Adrenal gland (tissue), 12 donors: ENCODE data around the gene MAP3K12. TPM values are rescaled to one million over a fixed set of nuclear protein-coding genes. Genes with fewer than 3 reads are reported as not detected.

ENCODE experiments used
- DNase-seq, 7 donors: peaks; one replicate each; pipeline ENCODE4 v3.0.0-alpha.2; 2019 to 2020
- H3K27ac ChIP-seq, 5 donors: fragments of 200-600 bp; sonication (generic) in 4 of 5; 1 replicate in 3 of 5; 2 replicates in 2 of 5; pipeline versions ENCODE4 v1.5.1 to v1.8.0; 2016 to 2020; ENCODE audit warnings: mild to moderate bottlenecking in 1 of 5
- H3K27me3 ChIP-seq: fragments of 200-600 bp; 2 replicates; pipeline ENCODE4 v1.8.0; 2021
- H3K36me3 ChIP-seq, 2 donors: fragments of 200-600 bp; replicated peaks in 1 of 2; 1 replicate in 1 of 2; 2 replicates in 1 of 2; pipeline versions ENCODE4 v1.5.1 to v1.8.0; 2018 to 2022
- H3K4me1 ChIP-seq, 2 donors: fragments of 200-600 bp; replicated peaks in 1 of 2; 1 replicate in 1 of 2; 2 replicates in 1 of 2; pipeline versions ENCODE4 v1.5.1 to v1.8.0; 2018 to 2021
- H3K4me3 ChIP-seq, 4 donors: fragments of 200-600 bp; sonication (generic) in 3 of 4; one replicate each; pipeline ENCODE4 v1.5.1; 2016 to 2018
- H3K9me3 ChIP-seq, 3 donors: fragments of 200-600 bp; sonication (generic) in 1 of 3; replicated peaks in 1 of 3; 1 replicate in 2 of 3; 2 replicates in 1 of 3; pipeline versions ENCODE4 v1.5.1 to v1.8.0; 2016 to 2021
- POLR2A ChIP-seq, 2 donors: fragments of 450-650 bp; IDR thresholded peaks; one replicate each; pipeline ENCODE4 v1.6.1; 2017; ENCODE audit warnings: antibody characterized with exemption in 2 of 2, mild to moderate bottlenecking in 2 of 2, moderate library complexity in 1 of 2
- WGBS, 4 donors: extraction: QIAGEN DNeasy Blood & Tissue Kit in 2 of 4; methylation state at CpG; one replicate each; pipeline versions ENCODE4 v1.1.5 to v1.1.7; 2013 to 2017; 5-methylcytosine and 5-hydroxymethylcytosine counted together
- intact Hi-C, 2 donors: fragments of 100-400 bp; cut with DNase I; formaldehyde crosslinking; loops; one replicate each; pipeline versions ENCODE4 v1.14.1 to v1.15.0; 2022 to 2023
- polyA plus RNA-seq, 3 donors: library from polyadenylated mRNA; stranded (reverse); fragments of 200-250 nt in 2 of 3; fragments of 350-450 nt in 1 of 3; fragmentation: Illumina TruSeq in 1 of 3; extraction: RNeasy Lipid Tissue Mini Kit (QIAGEN cat#74804) in 1 of 3; gene quantifications; one replicate each; pipeline ENCODE4 v1.2.3, GENCODE V29; 2013 to 2014
- total RNA-seq, 9 donors: library from RNA; depleted of rRNA in 4 of 9; stranded (reverse); fragments of >200 nt in 4 of 9; fragments of 120-200 nt in 1 of 9; fragmentation: NEBNext Ultra II Directional in 1 of 9; extraction: Animal tissue kit (Norgen Biotek cat#: 25700) in 1 of 9; gene quantifications; one replicate each; pipeline versions ENCODE4 v1.1.0 to v1.2.4, GENCODE V29; 2013 to 2023
- TF ChIP-seq, protein P1 (sequence below), 6 experiments: fragments of 450-650 bp in 4 of 6; fragments of 200-600 bp in 2 of 6; sonication (generic) in 1 of 6; IDR thresholded peaks; 1 replicate in 5 of 6; 2 replicates in 1 of 6; pipeline versions ENCODE4 v1.5.1 to v1.8.0; 2016 to 2021; ENCODE audit warnings: antibody characterized with exemption in 6 of 6, mild to moderate bottlenecking in 2 of 6, moderate library complexity in 1 of 6
- donor health status: healthy with polysubstance abuse.
- donor health status: Bipolar disorder and iron deficiency.
- donor health status: DM: yes; HTN: yes; CAD: no.
- donor health status: DM: no; HTN: no; CAD: no.
- donor health status: DM: no; HTN: no; CAD: no.
- donor health status: DM: yes; HTN: yes; CAD: no.

MAP3K12 gene
- total and polyA plus RNA-seq, 12 donors, result 6.9 to 85.1 (median 16.9) TPM

DNA sequence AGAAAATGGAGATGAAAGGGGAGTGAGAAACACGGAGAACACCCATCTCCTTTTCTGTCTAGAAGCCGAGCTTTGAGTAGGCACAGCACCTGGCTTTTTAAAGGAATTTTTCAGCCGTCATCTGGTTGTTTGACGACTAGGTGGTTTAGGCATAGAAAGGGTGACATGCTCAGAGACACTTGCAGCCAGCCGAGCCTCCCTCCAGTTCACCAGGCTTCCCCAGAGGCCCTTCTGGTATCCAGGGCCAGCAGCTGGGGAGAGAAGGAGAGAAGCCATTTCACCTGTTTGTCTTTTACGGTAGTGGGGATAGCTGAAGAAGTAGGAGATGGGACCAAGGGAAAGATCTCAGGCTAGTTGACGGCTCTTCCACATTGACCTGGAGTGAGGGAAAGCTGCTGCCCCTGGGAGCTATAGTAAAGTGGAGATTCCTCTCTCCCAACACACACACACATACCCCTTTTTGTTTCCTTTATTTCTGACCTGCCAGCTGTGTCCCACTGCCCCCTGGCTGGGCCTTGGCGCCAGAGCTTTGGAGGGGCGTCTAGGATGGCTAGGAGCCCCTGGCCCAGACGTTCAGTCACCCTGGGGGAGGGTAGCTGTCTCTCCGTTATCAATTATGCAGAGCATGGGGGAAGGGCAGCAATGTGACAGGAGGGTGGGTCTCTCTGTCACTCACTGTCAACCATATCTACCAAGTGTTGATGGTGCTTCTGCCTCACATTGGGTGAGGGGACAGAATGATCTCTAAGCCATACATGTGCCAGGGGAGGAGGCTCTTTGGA is 5.5 kb downstream of the MAP3K12 start:
- H3K27me3 ChIP-seq, result no peaks in the 10 kb centered on the region
- no peaks in the 10 kb centered on the region for H3K36me3 ChIP-seq
- H3K9me3 ChIP-seq, result no peaks in the 10 kb centered on the region
- WGBS, 4 donors, result 35 to 38% (median 37%) methylated on average over 11 of the region's 11 CpGs
- intact Hi-C loops, result no loop called here
- peak overlapping the region in 1 of 4 donors; percentile 57 for H3K4me3 ChIP-seq
- DNase-seq, result peak in 1 of 7 donors; percentile 52
- no peak for TF ChIP-seq POLR2A (IDR thresholded peaks at IDR 0.05)
- TF ChIP-seq, protein P1, sequence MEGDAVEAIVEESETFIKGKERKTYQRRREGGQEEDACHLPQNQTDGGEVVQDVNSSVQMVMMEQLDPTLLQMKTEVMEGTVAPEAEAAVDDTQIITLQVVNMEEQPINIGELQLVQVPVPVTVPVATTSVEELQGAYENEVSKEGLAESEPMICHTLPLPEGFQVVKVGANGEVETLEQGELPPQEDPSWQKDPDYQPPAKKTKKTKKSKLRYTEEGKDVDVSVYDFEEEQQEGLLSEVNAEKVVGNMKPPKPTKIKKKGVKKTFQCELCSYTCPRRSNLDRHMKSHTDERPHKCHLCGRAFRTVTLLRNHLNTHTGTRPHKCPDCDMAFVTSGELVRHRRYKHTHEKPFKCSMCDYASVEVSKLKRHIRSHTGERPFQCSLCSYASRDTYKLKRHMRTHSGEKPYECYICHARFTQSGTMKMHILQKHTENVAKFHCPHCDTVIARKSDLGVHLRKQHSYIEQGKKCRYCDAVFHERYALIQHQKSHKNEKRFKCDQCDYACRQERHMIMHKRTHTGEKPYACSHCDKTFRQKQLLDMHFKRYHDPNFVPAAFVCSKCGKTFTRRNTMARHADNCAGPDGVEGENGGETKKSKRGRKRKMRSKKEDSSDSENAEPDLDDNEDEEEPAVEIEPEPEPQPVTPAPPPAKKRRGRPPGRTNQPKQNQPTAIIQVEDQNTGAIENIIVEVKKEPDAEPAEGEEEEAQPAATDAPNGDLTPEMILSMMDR (IDR thresholded peaks at IDR 0.05), result no peak
- H3K4me1 ChIP-seq, result peaks cover 12 to 37% of the 10 kb centered on the region in 2 donors
- peak overlapping the region; percentile 24 to 89 (median 63) for H3K27ac ChIP-seq

DNA sequence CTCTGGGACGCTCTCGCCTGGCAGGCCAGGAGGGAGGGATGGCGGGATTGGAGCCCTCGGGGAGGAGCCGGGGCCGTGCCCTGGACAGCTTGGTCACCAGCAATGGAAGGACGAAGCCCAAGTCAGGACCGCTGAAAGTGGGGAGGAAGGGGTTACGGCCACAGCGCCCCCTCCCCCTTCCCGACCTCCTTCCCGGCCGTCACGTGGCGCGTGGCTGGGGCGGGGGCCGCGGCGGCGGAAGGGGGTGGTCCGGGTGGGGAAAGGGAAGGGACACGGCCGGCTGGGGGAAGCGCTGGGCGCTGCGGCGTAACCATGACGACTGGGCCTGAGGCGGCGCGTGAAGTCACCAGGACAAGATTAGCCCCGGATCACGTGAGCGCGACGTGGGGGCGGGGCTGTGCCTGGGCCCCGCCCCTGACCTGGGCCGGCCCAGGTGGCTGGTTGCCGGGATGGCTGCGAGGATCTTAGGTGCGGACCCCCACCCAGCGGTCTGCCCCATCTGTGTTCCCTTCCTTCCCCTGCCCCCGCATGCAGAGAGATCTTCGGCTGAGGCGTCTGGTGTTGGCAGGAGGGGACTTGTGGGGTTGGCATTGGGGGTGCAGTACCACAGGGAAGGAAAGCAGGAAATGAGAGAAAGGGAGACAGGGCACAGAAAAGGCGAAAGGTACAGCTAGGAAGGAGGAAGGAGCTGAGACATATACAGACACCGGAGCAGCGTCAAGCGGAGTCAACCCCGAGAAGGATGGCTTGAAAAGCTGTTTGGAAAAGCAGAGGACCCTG is 6.2 kb downstream of the MAP3K12 start:
- peak; percentile 94 to 97 (median 95) for DNase-seq
- 1 to 5% (median 2%) methylated on average over 9 to 52 of the region's 52 CpGs for WGBS, 4 donors
- H3K27me3 ChIP-seq, result no peaks in the 10 kb centered on the region
- peak overlapping the region in 3 of 4 donors; percentile 51 to 57 (median 52) for H3K4me3 ChIP-seq
- no peaks in the 10 kb centered on the region for H3K36me3 ChIP-seq
- intact Hi-C loops, result no loop called here
- H3K27ac ChIP-seq, result peak overlapping the region; percentile 24 to 89 (median 63)
- H3K9me3 ChIP-seq, result no peaks in the 10 kb centered on the region
- TF ChIP-seq POLR2A (IDR thresholded peaks at IDR 0.05), result peak; percentile 16 to 62
- TF ChIP-seq, protein P1 (IDR thresholded peaks at IDR 0.05), result no peak
- H3K4me1 ChIP-seq, result peaks cover 12 to 32% of the 10 kb centered on the region in 2 donors

DNA sequence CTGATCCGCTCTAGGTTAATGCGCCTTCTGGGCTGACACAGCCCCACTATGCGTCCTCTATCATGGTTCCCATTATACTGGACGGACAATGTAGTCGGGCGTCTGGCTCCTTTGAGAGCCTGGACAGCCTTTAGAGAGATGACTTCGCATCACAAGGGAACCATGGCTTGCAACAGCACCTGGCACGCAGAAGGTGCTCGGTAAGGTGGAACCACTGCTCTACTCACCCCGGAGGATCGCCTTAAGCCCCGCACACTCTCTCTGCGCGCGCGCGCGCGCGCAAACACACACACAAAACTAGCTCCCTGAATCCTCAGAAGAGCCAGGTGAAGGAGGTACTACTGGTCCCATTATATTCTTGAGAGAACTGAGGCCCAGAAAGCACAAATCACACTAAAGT is 7.1 kb downstream of the MAP3K12 start:
- peaks cover 12 to 32% of the 10 kb centered on the region in 2 donors for H3K4me1 ChIP-seq
- no peak for TF ChIP-seq POLR2A (IDR thresholded peaks at IDR 0.05)
- TF ChIP-seq, protein P1 (IDR thresholded peaks at IDR 0.05), result no peak
- H3K9me3 ChIP-seq, result no peaks in the 10 kb centered on the region
- WGBS, 4 donors, result 57 to 68% (median 62%) methylated on average over 10 to 20 of the region's 20 CpGs
- intact Hi-C loops, result no loop called here
- H3K27me3 ChIP-seq, result no peaks in the 10 kb centered on the region
- no peaks in the 10 kb centered on the region for H3K36me3 ChIP-seq
- H3K27ac ChIP-seq, result peak overlapping the region in 4 of 5 donors; percentile 46 to 89 (median 73)
- H3K4me3 ChIP-seq, result peak overlapping the region in 2 of 4 donors; percentile 52 to 57
- DNase-seq, result peak in 1 of 7 donors; percentile 57

DNA sequence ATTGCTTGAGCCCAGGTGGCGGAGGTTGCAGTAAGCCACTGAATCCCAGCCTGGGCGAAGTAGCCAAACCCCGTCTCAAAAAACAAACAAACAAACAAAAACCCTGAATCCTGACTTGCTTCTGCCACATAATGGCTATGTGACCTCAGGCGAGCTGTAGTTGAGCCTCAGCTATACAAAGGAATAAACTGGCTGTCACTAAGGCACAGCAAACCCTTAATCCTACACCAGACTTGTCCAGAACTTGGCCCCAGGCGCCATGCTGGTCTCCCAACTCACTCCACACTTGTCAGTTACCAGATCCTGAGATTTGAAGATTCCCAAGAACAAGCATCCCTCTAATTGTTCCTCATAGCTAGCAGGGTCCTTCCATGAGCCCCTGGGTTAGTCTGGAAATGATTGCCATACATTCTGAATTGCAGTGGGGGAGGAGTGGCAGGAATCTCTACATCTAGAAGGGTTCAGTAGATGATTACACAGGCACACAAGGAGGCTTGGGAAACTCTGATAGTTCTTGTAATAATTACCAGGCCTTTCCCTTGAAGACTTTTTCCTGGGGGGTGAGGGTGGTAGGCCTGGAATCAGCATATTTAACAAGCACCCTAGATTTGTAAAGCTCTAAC is 9.9 kb downstream of the MAP3K12 start:
- no peaks in the 10 kb centered on the region for H3K9me3 ChIP-seq
- H3K4me3 ChIP-seq, result no peak overlapping the region
- no peak overlapping the region for H3K27ac ChIP-seq
- H3K27me3 ChIP-seq, result no peaks in the 10 kb centered on the region
- intact Hi-C loops, result no loop called here
- no peak for DNase-seq
- peaks cover 0 to 19% of the 10 kb centered on the region in 2 donors for H3K36me3 ChIP-seq
- 86 to 96% (median 95%) methylated on average over 5 of the region's 5 CpGs for WGBS, 4 donors
- H3K4me1 ChIP-seq, result peaks cover 12 to 20% of the 10 kb centered on the region in 2 donors
- no peak for TF ChIP-seq POLR2A (IDR thresholded peaks at IDR 0.05)
- TF ChIP-seq, protein P1 (IDR thresholded peaks at IDR 0.05), result no peak
